T-helper 2 cell (primary cell): ENCODE measurements around the gene IGF2BP1.
A peak's percentile ranks its signal among the peaks of the same experiment; 100 is the strongest.

Experiments used
- DNase-seq, 5 experiments: peaks; one replicate each; pipeline versions ENCODE4 v3.0.0 to v3.0.0-alpha.2; 2012 to 2022
- total RNA-seq, 2 donors: gene quantifications; one replicate each; lab custom pipeline; 2026; lab: John Stamatoyannopoulos, UW

IGF2BP1 gene
- total RNA-seq: 0 to 4.0 reads per million in 2 donors

GRCh38 chr17:48997103-48997826 is at the start of gene IGF2BP1:
Gene IGF2BP1, plus strand, starts transcription at chr17:48997385. Its CDS starts 361 bp downstream, at chr17:48997746.
- DNase-seq: peak in 1 of 5 experiments; percentile 17

DNA sequence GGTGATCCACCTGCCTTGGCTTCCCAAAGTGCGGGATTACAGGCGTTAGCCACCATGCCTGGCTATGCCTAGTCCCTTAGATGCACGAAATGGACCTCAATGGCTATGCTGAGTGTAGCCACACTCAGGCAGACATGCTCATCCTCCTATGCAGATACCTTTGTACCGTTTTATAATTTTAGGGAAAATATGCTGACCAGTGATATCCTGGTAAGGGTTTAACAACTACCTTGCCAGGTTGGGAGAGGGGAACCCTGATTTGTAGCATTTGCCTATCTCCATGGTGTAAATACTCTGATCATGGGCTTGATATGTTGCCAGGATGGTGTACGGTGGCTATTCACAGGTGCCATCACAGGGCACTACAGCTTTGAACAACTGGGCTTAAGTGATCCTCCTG is 45.6 kb upstream of the IGF2BP1 start:
- DNase-seq: no peak

DNA sequence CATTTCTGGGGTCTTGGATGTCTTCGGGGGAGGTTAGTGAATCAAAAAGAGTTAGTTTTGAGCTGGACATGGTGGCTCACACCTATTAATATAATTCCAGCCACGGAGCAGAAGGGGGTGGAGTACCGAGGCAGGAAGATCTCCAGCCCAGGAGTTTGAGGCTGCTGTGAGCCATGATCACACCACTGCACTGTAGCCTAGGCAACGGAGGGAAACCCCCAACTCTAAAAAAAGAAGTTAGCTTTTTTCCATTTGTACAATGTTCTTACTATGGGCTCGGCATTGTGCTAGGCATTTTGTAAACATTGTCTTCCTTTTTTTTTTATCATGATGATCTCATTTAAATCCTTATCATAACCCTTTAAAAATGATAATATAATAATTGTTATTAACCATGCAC is 44.3 kb upstream of the IGF2BP1 start:
- no peak for DNase-seq

DNA sequence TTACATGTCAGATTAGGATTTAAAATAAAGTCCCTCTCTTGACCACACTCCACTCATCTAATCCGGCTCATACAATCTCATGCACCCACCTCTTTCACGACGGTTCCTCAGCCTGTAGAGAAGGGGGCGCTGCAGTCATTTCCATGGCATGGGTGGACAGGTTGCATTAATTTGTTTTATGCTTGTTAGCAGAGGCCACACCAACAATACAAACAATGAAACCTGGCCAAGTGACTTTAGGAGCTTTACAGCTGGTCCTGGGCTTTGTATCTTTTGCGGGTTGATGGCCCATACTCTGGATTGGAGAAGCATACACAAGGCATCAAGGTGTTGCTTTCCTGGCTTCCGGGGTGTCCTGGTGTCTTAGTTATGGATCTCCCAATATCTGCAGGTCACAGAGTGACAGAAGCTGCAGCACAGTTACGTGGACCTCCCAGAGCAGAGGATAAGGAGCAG is 42.9 kb upstream of the IGF2BP1 start:
- DNase-seq: peak in 1 of 5 experiments; percentile 21

DNA sequence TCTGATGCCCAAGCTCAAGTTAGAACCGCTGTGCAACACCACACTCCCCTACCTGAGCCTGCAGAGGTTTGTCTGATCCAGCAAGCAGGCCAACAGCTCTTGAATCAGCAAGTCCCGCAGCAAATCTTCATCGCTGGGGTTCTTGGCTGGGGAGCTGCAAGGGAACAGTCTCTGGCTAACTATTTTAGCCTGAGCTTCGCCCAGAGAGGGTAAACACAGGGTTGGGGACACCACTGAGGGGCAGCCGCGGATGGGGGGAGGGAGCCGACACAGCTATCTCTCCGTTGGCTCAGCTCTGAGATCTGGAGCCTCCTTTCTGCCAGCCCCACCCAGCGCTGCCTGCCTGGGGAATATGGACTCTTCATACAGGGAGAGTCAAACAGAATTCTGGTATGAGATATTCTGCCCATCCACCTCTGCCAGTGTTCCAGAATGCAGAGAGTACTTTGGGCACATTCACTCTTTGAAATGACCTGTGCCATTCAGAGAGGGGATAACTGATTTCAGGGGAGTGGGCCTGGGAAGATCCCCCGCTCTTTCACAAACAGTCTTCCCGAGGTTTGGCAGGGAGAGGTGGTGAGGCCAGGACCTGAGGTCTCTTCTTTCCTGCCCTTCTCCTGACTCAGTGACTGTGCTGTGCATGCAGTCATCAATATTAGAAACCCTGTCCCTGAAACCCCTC is 36.2 kb upstream of the IGF2BP1 start:
- no peak for DNase-seq

- DNase-seq: no peak
These were observed 35.5 kb upstream of the IGF2BP1 start for GRCh38 chr17:48961516-48962233.

- no peak for DNase-seq
These were observed 27.0 kb upstream of the IGF2BP1 start for GRCh38 chr17:48970224-48970623.

DNA sequence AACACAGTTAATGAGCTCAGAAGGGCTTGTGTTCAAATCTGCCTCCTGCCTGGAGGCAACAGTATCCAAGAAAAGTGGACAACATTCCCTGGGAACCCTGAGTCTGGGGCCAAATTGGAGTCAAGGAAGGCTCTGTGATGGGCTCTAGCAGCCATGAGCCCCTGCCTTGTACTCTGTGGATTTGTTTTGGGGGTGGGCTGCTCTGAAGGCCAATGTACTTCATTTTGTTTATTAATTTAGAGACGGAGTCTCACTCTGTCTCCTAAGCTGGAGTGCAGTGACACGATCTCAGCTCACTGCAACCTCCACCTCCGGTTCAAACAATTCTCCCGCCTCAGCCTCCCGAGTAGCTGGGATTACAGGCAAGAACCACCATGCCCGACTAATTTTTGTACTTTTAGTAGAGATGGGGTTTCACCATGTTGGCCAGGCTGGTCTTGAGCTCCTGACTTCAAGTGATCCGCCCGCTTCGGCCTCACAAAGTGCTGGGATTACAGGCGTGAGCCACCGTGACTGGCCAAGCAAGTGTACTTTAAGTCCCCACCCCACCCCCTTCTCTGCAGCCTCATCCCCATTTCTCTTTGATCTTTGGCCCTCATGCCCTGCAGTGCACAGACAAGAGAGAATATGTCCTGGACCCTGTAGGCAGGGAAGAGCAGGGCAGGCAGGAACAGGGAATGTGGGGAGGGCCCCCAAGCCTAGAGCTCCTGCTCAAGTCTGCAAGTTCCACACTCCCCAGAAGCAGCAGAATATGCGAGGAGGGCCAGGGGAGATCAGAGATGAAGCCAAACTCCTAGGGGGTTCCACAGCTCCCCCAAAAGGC is 26.1 kb upstream of the IGF2BP1 start:
- DNase-seq: no peak

DNA sequence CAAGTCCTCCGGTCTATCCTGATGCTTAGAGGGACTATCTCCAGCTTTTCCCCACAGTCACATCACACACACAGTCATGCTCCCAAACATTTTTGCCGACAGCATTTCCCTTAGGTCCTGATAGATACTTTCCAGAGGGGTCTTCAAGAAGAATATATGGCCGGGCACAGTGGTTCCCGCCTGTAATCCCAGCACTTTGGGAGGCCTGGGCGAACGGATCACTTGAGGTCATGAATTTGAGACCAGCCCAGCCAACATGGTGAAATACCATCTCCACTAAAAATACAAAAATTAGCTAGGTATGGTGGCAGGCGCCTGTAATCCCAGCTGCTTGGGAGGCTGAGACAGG is 24.5 kb upstream of the IGF2BP1 start:
- DNase-seq: no peak

- no peak for DNase-seq
These were observed 23.4 kb upstream of the IGF2BP1 start for GRCh38 chr17:48973806-48974205.

DNA sequence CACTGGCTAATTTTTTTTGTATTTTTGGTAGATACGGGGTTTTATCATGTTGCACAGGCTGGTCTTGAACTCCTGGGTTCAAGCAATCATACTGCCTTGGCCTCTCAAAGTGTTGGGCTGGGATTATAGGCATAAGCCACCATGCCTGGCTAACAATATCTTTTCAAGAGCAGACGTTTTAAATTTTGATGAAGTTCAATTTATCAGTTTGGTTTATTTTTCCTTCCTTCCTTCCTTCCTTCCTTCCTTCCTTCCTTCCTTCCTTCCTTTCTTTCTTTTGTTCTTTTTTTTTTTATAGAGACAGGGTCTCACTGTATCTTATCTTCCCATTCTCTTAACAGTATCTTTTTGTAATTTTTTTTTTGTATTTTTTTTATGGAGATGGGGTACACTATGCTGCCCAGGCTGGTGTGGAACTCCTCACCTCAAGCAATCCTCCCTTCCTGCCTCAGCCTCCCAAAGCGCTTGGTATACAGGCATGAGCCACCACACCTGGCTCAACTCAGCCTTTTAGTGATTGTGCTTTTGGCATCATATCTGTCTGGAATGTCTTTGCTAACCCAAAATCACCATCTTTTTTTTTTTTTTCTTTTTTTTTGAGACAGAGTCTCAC is 15.2 kb upstream of the IGF2BP1 start:
- DNase-seq: no peak

DNA sequence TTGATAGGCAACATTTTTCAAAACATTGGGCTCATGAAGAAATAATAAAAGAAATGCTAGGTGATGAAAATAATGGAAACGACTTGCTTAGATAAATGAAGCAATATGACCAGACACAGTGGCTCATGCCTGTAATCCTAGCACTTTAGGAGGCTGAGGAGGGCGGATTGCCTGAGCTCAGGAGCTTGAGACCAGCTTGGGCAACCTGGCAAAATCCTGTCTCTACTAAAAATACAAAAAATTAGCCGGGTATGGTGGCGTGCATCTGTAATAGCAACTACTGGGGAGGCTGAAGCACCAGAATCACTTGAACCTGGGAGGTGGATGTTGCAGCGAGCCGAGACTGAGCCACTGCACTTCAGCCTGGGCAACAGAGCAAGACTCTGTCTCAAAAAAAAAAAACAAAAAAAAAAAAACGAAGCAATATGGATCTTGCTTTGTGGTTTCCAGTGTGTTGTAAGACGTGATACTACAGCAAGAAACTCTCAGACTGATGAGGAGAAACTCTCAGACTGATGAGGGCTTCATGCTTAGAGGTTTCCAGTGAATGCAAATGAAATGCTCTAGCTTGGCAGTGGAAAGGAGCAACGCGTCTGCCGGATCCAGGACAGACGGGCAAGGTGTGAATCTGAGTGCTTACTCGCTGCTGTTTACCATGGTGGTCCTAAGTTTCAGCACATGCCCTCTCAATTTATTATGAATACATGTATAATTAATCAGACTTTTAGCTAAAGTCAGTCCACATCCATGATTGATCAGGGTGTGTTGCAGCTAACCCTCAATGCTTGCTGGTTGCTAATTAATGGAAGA is 11.5 kb upstream of the IGF2BP1 start:
- no peak for DNase-seq

DNA sequence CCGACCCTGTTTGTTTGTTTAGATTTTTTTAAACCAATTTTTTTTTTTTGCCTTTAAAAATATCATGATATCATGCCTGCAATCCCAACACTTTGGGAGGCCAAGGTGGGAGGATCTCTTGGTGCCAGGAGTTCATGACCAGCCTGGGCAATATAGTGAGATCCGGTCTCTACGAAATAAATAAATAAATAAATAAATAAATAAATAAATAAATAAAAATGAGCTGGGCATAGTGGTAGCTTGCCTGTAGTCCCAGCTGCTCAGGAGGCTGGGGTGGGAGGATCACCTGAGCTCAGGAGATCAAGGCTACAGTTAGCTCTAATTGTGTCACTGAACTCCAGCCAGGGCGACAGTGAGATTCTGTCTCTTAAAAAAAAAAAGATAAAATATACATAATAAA is 8.1 kb upstream of the IGF2BP1 start:
- no peak for DNase-seq

- DNase-seq: no peak
These were observed 6.3 kb upstream of the IGF2BP1 start for GRCh38 chr17:48990882-48991357.

- no peak for DNase-seq
These were observed 4.7 kb upstream of the IGF2BP1 start for GRCh38 chr17:48992444-48992843.

- no peak for DNase-seq
These were observed 3.9 kb upstream of the IGF2BP1 start for GRCh38 chr17:48993305-48993704.

- DNase-seq: no peak
These were observed 3.2 kb upstream of the IGF2BP1 start for GRCh38 chr17:48993951-48994350.

DNA sequence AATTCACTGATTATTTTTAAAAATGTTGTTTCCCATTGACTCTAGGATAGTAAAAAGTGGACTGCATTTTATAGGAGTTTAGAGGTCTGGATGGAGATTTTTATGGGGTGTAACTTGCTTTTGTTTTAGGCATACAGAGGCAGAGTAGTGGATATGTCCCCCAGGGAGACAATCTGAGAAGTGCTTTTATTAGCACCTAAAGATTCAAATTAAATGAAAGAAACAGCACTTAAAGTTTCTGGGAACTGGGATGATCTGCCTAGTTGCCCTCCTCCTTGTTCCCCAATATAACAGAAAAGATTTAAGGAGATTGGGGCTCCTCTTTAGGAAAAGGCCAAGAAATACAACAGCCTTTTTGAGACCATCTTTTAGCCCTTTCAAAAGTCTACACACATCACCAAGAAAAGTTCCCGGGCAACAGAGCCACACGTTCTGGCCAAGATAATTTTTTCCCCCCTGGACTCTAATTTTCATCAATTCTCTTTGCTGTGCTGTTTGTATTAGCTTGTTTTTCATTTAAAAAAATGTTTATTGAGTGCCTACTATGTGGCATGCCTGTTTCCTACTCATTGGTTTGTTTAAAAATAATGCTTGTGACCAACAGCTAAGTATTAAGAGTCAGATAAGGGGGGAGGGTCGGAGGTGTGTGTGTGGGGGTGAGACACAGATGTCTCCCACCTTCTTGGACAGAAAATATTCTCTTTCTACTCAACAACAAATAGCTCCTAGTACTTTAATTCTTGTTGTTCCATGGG is 2.5 kb upstream of the IGF2BP1 start:
- DNase-seq: no peak

DNA sequence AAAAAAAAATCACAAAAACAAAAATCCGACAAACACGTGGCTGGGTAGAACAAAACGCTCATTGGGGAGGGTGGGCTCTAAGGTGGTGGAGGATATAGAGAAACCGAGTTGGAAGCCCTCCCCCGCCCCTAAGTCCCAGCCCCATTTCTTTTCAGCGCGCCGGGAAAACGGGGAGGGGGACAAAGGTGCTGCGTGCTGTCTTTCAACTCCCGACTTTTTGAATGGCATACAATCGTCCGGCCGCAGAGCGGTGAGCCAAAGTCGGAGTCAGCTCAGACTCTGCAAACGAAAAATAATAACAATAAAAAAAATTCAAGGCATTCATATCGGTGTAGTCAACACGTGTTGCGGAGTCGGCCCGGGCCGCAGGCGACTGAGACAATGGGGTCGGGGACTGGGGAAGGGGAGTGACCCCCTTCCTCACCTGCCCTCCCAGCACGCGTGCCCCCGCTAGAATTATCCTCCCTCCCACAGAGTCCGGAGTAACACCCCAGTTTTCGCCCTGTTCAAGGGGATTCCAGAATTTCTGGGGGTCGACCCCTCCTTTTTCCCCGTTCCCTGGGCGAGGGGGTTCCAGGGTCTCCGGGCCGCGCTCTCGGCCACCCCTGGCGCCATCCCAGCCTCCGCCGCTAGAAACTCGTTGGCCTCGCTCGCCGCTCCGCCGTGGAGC is 1.7 kb upstream of the IGF2BP1 start:
- DNase-seq: no peak
